Endothelial cell of umbilical vein (primary cell): ENCODE measurements around the gene OR5AU1. TPM values are rescaled to one million over a fixed set of nuclear protein-coding genes. Genes with fewer than 3 reads are reported as not detected.

Experiments
- BruUV-seq: library from RNA; stranded (reverse); fragments of 400-500 nt; replicated peaks from 2 replicates; lab custom pipeline; 2021; lab: Mats Ljungman, UMichigan
- CTCF ChIA-PET: fragments of 300-600, 350-600 bp; sonication (Branson Sonifier 250); formaldehyde crosslinking; loops from one replicate; lab custom pipeline; 2021; ENCODE audit warnings: antibody characterized with exemption, inconsistent platforms; lab: Charles Lee
- POLR2A ChIA-PET: fragments of 300-600, 350-600 bp; sonication (Branson Sonifier 250); formaldehyde crosslinking; loops from one replicate; lab custom pipeline; 2021; ENCODE audit warnings: antibody characterized with exemption, inconsistent platforms; lab: Charles Lee
- DNase-seq: peaks from one replicate; pipeline ENCODE4 v3.0.0-alpha.2; 2011; ENCODE audit warnings: low read depth, low spot score
- FAIRE-seq: peaks from 2 replicates; lab custom pipeline; 2011; peaks lifted over from hg19 to GRCh38; lab: Jason Lieb, UNC
- H2AFZ ChIP-seq: 2 replicates; pipeline ENCODE4 v1.6.0; 2012; ENCODE audit warnings: low read depth, low read length, control low read depth, inconsistent platforms
- H3K27ac ChIP-seq: 2 replicates; pipeline ENCODE4 v1.5.1; 2011; ENCODE audit warnings: low read depth, mild to moderate bottlenecking, control low read depth, low read length, moderate library complexity; ENCODE audit not compliant: insufficient read depth
- H3K27me3 ChIP-seq, 2 experiments: 2 replicates each; pipeline versions ENCODE4 v1.6.0 to v1.6.1; 2011; ENCODE audit warnings: low read length in 2 of 2, mixed read lengths in 1 of 2; ENCODE audit not compliant: control insufficient read depth in 2 of 2, insufficient read depth in 2 of 2
- H3K36me3 ChIP-seq, 2 experiments: 2 replicates in 1 of 2; 3 replicates in 1 of 2; pipeline ENCODE4 v1.5.1; 2011; ENCODE audit warnings: low read length in 2 of 2, mild to moderate bottlenecking in 1 of 2, moderate library complexity in 1 of 2; ENCODE audit not compliant: control insufficient read depth in 2 of 2, insufficient read depth in 2 of 2; ENCODE audit errors: extremely low read depth in 1 of 2
- H3K4me1 ChIP-seq: 3 replicates; pipeline ENCODE4 v1.5.1; 2011; ENCODE audit warnings: mild to moderate bottlenecking, low read length; ENCODE audit not compliant: control insufficient read depth, insufficient read depth; ENCODE audit errors: extremely low read depth
- H3K4me2 ChIP-seq: 2 replicates; pipeline ENCODE4 v1.6.1; 2011; ENCODE audit warnings: low read length, control low read depth, mixed read lengths; ENCODE audit not compliant: insufficient read depth
- H3K4me3 ChIP-seq, 3 experiments: fragments of 200-600 bp in 1 of 3; sonication (generic), shearing (Covaris generic) in 1 of 3; replicated peaks in 1 of 3; 2 replicates each; pipeline ENCODE4 v1.5.1; 2011 to 2016; ENCODE audit warnings: control low read depth in 3 of 3, low read length in 3 of 3, mild to moderate bottlenecking in 2 of 3, inconsistent platforms in 1 of 3, low read depth in 1 of 3, moderate library complexity in 1 of 3; ENCODE audit not compliant: insufficient read depth in 1 of 3
- H3K79me2 ChIP-seq: 2 replicates; pipeline ENCODE4 v1.6.0; 2012; ENCODE audit warnings: low read length, inconsistent platforms; ENCODE audit not compliant: control insufficient read depth, insufficient read depth
- H3K9ac ChIP-seq: replicated peaks from 2 replicates; pipeline ENCODE3; 2011; ENCODE audit warnings: low read length, control low read depth; ENCODE audit not compliant: insufficient read depth; ENCODE audit errors: extremely low read depth
- H3K9me1 ChIP-seq: replicated peaks from 3 replicates; pipeline ENCODE4 v1.6.0; 2011; ENCODE audit warnings: mild to moderate bottlenecking, low read length; ENCODE audit not compliant: control insufficient read depth, insufficient read depth; ENCODE audit errors: extremely low read depth
- H3K9me3 ChIP-seq: replicated peaks from 2 replicates; pipeline ENCODE4 v1.5.1; 2012; ENCODE audit warnings: low read length, inconsistent platforms; ENCODE audit not compliant: control insufficient read depth, insufficient read depth
- H4K20me1 ChIP-seq: replicated peaks from 2 replicates; pipeline ENCODE3; 2011; ENCODE audit warnings: mild to moderate bottlenecking, low read length; ENCODE audit not compliant: control insufficient read depth, insufficient read depth; ENCODE audit errors: extremely low read depth
- EZH2 ChIP-seq: IDR thresholded peaks from 2 replicates; pipeline ENCODE4 v1.6.1; 2012; ENCODE audit warnings: borderline replicate concordance, low read depth, mild to moderate bottlenecking, moderate library complexity, low read length, inconsistent platforms; ENCODE audit not compliant: severe bottlenecking
- FOS ChIP-seq: IDR thresholded peaks from 2 replicates; pipeline ENCODE4 v1.6.1; 2011; ENCODE audit warnings: mild to moderate bottlenecking, low read length, moderate library complexity, borderline replicate concordance; ENCODE audit not compliant: insufficient read depth
- GATA2 ChIP-seq: IDR thresholded peaks from 2 replicates; pipeline ENCODE4 v1.7.0; 2011; ENCODE audit warnings: low read depth, mild to moderate bottlenecking, moderate library complexity, mixed read lengths, low read length; ENCODE audit not compliant: insufficient read length, insufficient read depth
- JUN ChIP-seq: IDR thresholded peaks from 2 replicates; pipeline ENCODE4 v1.6.1; 2011; ENCODE audit warnings: borderline replicate concordance, low read depth; ENCODE audit not compliant: insufficient read length, insufficient read depth
- MYC ChIP-seq: IDR thresholded peaks from one replicate; pipeline ENCODE4 v1.6.1; 2011; ENCODE audit warnings: mild to moderate bottlenecking, low read depth, low read length
- POLR2A ChIP-seq: IDR thresholded peaks from 2 replicates; pipeline ENCODE4 v1.6.1; 2012; ENCODE audit warnings: low read depth, mild to moderate bottlenecking, control low read depth, low read length
- POLR2AphosphoS5 ChIP-seq: IDR thresholded peaks from 2 replicates; pipeline ENCODE4 v1.6.1; 2012; ENCODE audit warnings: low read depth, mild to moderate bottlenecking, control low read depth, low read length, moderate library complexity; ENCODE audit not compliant: insufficient read depth
- dilution Hi-C: fragments of 300-500 bp; cut with MboI; formaldehyde crosslinking; loops from one replicate; pipeline ENCODE4 v1.15.0; 2019; ENCODE audit warnings: low sequenced_read_pairs; ENCODE audit not compliant: extremely low pct_ligation_motif_present
- intact Hi-C: fragments of 100-400 bp; cut with micrococcal nuclease; formaldehyde crosslinking; loops from one replicate; pipeline ENCODE4 v1.10.0; 2022
- polyA plus RNA-seq, 4 experiments: library from polyadenylated mRNA; depleted of rRNA in 3 of 4; stranded (reverse) in 3 of 4; unstranded in 1 of 4; fragments of >200 nt; gene quantifications; 2 replicates each; pipeline versions ENCODE4 v1.2.1 to v1.2.3, GENCODE V29; 2011 to 2012; ENCODE audit warnings: missing spikeins in 1 of 4
- total RNA-seq: library from RNA; stranded (reverse); gene quantifications from 2 replicates; pipeline ENCODE4 v1.2.3, GENCODE V29; 2021
- TF ChIP-seq, protein P1 (sequence below): IDR thresholded peaks from 2 replicates; pipeline ENCODE4 v1.6.1; 2011; ENCODE audit not compliant: insufficient read depth, insufficient read length
- TF ChIP-seq, protein P2 (sequence below), 2 donors: IDR thresholded peaks; 1 replicate in 1 of 2; 2 replicates in 1 of 2; pipeline ENCODE4 v1.5.1; 2011; ENCODE audit warnings: low read length in 2 of 2, mild to moderate bottlenecking in 2 of 2, moderate library complexity in 2 of 2, control low read depth in 1 of 2, inconsistent platforms in 1 of 2, low read depth in 1 of 2; ENCODE audit not compliant: insufficient read depth in 1 of 2; ENCODE audit errors: extremely low read depth in 1 of 2

OR5AU1 gene
- total and polyA plus RNA-seq, 2 donors (not counting 3 experiments of a cell fraction or from before 2014, with no cell fraction given) = not detected

DNA sequence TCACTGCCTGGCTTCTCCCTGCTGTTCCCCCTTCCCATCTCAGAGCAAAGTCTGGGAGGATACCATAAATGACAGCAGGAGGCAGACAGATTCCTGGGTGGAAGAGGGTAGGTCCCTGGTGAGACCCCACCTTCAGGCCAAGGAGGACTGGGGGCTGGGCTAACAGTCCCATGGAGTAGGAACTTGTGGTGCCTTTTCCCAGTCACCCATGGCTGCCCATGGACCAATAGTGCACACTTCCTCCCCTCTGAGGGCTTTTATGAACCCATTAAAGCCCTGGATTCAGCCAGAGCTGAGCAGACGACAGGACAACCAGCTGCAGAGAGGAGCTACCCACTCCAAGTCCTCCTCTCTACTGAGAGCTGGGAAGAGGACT lies 36.6 kb upstream of the OR5AU1 start:
- no peaks in the 10 kb centered on the region for H4K20me1 ChIP-seq
- H3K9me3 ChIP-seq = no peaks in the 10 kb centered on the region
- H3K9me1 ChIP-seq = no peaks in the 10 kb centered on the region
- no peaks in the 10 kb centered on the region for H3K4me1 ChIP-seq
- CTCF ChIA-PET = interaction anchor here (1.5 to 1.8 kb wide), 2 partner anchors 121 to 178 kb away, joined by 3 to 4 read pairs; no protein-coding TSS in a partner anchor
- no peak overlapping the region for H3K4me2 ChIP-seq
- no peak for FAIRE-seq
- TF ChIP-seq, protein P1, sequence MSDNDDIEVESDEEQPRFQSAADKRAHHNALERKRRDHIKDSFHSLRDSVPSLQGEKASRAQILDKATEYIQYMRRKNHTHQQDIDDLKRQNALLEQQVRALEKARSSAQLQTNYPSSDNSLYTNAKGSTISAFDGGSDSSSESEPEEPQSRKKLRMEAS = no peak
- no peak for TF ChIP-seq POLR2AphosphoS5
- no peak for TF ChIP-seq POLR2A
- TF ChIP-seq, protein P2, sequence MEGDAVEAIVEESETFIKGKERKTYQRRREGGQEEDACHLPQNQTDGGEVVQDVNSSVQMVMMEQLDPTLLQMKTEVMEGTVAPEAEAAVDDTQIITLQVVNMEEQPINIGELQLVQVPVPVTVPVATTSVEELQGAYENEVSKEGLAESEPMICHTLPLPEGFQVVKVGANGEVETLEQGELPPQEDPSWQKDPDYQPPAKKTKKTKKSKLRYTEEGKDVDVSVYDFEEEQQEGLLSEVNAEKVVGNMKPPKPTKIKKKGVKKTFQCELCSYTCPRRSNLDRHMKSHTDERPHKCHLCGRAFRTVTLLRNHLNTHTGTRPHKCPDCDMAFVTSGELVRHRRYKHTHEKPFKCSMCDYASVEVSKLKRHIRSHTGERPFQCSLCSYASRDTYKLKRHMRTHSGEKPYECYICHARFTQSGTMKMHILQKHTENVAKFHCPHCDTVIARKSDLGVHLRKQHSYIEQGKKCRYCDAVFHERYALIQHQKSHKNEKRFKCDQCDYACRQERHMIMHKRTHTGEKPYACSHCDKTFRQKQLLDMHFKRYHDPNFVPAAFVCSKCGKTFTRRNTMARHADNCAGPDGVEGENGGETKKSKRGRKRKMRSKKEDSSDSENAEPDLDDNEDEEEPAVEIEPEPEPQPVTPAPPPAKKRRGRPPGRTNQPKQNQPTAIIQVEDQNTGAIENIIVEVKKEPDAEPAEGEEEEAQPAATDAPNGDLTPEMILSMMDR (IDR thresholded peaks at IDR 0.05; ENCODE audit: extremely low read depth in 1 of 2, insufficient read depth in 1 of 2, low read depth in 1 of 2, low read length in 2 of 2) = no peak
- TF ChIP-seq MYC = no peak
- no peak for TF ChIP-seq FOS
- no peak for TF ChIP-seq JUN
- no peak for TF ChIP-seq GATA2
- TF ChIP-seq EZH2 = no peak
- H2AFZ ChIP-seq = no peak overlapping the region
- no peak for DNase-seq
- no peak overlapping the region for H3K4me3 ChIP-seq
- no peaks in the 10 kb centered on the region for H3K79me2 ChIP-seq
- H3K36me3 ChIP-seq = no peaks in the 10 kb centered on the region
- POLR2A ChIA-PET = no interaction called here
- intact Hi-C loops (no loop called here), dilution Hi-C loops (no loop called here)
- no peak overlapping the region for H3K9ac ChIP-seq
- H3K27ac ChIP-seq = no peak overlapping the region
- no TSS peak for BruUV-seq
- H3K27me3 ChIP-seq = peaks cover 6 to 9% of the 10 kb centered on the region in 2 experiments
